GM20000 (cell line): Measurements from ENCODE around the gene TXNRD3.

Source experiments
- DNase-seq: peaks from one replicate; pipeline ENCODE4 v3.0.0; 2012; ENCODE audit warnings: low spot score
- TF ChIP-seq, protein P1 (sequence below): IDR thresholded peaks from 2 replicates; pipeline ENCODE4 v1.5.1; 2012; ENCODE audit warnings: mild to moderate bottlenecking, control low read depth; ENCODE audit errors: extremely low read depth, missing control alignments

TXNRD3 gene

DNA sequence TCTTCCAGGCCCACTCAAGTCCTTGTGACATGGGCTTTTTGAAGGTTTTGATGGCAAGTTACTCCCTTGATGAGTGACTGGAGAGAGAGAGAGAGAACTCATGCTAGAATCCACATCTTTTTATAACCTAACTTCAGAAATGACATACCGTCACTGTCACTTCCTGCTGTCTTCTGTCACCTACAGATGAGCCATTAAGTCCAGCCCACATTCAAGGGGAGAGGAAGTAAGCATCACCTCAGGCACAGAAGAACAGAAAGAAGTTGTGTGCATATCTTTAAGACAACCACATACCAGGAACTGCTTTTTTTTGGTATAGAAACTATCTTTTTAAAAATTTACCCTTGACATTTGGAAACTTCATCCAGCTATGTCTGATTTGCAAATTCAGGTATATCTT, 16.6 kb upstream of the TXNRD3 start:
- TF ChIP-seq, protein P1, sequence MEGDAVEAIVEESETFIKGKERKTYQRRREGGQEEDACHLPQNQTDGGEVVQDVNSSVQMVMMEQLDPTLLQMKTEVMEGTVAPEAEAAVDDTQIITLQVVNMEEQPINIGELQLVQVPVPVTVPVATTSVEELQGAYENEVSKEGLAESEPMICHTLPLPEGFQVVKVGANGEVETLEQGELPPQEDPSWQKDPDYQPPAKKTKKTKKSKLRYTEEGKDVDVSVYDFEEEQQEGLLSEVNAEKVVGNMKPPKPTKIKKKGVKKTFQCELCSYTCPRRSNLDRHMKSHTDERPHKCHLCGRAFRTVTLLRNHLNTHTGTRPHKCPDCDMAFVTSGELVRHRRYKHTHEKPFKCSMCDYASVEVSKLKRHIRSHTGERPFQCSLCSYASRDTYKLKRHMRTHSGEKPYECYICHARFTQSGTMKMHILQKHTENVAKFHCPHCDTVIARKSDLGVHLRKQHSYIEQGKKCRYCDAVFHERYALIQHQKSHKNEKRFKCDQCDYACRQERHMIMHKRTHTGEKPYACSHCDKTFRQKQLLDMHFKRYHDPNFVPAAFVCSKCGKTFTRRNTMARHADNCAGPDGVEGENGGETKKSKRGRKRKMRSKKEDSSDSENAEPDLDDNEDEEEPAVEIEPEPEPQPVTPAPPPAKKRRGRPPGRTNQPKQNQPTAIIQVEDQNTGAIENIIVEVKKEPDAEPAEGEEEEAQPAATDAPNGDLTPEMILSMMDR: no peak
- DNase-seq: no peak

DNA sequence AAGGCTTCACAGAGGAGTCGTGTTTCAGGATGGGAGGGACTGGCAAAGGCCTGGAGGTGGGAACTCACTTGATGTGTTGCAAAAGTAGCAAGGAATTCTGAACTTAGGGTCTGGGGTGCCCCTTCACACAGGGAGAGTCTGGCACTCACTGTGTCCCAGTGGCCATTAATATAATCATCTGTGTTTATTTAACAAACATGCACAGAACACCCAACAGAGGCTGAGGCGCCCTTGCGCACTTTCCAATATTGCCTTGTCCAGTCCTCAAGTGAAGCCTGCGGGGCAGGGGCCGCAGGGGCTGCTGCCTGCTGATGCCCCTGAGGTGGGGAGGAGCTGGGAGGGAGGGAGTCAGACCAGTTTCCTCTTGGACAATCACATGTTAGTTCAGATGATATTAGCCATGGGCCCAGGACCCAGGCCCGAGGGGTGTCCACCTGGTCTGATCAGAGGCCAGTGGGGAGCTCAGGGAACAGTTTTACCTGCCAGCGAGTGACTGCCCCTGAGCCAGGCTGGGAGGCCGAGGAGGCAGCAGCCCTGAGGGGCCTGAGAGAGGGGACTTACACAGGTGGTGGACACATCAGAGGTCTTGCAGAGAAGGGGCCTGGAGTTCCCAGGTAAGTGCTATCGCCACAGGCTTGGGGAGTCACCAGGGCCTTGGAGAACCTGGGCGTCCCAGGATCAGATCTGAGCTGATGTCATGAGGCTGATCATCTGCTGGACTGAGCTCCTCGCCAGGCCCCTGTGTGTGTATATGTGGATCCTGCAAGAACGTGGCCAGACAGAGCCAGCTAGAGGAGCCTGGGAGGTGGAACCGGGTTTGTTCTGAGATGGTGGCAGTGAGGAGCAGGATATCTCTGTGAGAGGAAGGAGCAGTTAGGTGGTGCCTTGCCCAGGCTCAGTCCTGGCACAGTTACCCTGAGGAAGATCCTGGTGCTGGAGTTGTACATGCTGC, 13.8 kb upstream of the TXNRD3 start:
- TF ChIP-seq, protein P1: no peak
- no peak for DNase-seq

DNA sequence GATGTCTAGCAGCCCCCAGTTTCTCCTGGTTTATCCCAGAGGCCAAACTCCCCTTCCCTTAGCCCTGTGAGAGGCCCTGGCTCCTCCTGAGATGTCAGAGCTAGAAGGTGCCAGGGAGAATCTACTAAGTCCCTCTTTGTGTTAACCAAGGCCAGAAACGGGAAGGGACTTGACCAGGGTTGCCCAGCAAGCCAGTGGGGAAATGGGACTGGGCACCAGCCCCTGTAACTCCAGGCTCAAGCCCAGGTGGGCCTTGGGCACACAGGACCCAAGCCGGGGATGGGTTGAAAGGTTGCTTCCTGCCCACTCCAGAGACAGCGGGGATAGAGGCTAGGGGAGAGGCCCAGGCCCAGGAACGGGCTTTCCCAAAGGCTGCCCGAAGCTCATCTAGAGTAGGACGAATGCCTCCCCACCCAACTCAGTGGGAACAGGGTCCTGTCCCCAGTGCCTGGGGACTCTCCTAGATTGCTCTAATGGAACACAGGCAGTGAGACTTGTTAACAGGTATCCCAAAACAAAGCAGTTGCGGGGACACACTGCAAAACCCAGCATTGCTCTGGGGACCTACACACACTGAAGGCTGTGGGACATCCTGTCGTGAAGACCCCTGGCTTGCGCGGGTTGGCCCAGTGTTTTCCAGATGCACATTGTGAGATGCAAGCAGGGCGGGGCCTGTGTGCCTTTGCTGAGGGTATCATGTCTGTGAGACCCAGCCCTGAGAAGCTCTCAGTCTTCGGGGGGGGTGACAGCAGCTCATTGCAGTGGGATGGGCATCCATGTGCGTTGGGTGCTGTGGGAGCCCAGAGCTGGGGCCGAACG, 12.9 kb upstream of the TXNRD3 start:
- TF ChIP-seq, protein P1: no peak
- DNase-seq: no peak

DNA sequence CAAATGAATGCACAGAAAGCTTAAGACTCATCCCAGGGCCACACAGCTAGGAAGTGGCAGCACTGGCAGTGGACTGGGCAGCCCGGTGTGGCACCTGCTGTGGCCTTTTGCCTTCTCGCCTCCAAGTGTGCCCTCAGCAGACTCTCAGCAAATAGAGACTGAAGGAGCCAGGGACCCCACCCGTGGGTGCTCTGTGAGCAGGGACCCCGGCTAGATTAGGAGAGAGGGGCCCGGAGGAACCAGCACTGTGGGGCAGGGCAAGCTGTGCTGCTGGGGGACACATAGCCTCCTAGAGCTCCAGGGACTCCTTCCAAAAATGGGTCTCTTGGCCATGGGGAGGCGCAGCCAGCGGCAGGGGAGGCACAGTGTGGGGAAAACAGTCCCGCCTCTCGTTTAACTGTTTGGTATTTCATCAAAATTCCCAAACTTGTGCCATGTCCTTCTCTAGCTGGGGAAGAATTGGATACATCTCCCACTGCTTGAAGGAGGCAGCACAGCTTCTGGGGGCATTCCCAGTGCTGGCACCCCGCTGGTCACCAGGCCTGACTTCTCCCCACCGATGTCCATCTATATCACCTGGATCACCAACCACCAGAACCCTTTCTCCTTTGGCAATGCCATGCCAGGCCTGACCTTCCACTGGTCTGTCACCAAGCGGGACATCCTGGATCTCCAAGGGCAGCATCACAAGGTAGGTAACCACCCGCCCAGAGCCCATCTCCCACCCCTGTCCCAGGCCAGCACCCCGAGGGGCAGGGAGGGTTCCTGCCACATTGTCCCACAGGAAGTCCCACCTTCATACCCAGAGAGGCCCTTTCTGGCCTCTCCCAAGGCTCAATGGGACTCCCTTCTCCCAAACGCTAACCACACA, 12.0 kb upstream of the TXNRD3 start:
- no peak for DNase-seq
- TF ChIP-seq, protein P1: no peak

DNA sequence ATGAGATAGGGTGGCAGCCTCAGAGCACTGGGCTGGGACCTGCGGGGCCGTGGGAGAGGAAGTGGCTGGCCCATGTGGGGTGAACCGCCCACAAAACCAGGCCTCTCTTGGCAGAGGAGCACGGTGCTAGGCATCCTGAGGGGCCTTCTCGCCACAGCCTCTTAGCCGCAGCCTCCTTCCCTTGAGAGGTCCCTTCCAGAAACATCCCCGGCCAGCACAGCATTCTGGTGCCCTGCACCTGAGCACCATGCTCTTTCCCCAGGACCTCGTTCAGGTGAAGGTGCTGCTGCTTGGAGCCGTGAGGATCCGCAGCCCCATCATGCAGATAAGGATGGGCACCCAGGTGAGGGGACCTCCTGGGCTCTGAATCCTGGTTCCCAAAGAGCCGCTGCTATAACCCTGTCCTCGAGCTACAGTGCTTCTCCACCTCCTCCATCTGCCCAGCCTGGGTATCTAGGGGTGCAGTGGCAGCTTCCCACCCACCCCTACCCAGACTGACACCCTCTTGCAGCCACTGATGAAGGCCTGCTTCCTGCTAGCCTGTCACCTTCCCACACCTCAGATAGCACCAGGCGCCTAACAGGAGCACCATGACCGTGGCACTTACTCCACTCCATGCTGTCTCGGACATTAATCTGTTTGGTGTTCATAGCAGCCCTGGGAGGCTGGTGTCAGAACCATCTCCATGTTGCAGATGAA, 11.2 kb upstream of the TXNRD3 start:
- DNase-seq: no peak
- TF ChIP-seq, protein P1: no peak

DNA sequence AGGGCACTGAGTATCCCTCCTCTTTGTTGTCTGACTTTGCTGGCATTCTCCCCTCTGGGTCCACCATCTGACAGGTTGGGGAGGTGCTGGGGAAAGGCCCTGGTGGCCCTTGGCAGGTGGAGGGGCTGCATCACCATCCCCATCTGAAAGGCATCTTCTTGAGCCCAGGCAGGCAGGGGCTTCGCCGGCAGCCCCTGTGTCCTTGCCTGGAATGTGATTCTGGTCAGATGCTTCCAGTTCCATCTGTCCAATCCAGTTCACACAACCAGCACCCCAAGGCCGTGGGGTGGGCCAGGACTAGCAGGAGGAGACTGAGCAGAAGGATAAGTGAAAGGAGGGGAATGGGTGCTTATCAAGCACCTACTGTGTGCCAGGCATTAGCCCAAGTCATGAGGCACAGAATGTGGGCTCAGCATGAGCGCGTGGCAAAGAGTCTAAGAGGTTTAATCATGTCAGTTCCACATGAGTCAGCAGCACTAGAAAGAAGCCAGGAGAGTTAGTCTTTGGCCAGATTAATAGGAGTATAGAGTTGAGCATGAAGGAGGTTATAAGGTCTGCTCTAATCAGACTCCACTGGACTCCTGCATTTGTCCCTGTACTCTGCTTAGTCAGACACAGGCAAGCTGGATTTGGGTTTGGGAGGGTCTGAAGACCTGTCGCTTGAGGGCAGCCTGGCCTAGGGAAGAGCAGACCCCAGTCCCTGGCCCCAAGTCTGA, 10.5 kb upstream of the TXNRD3 start:
- DNase-seq: no peak
- TF ChIP-seq, protein P1: no peak
